ENCODE results near the gene ZNF335.

ZNF335 gene

GRCh38 chr20:45965169-45966002, 6.6 kb downstream of the ZNF335 start:
- Mint-ChIP-seq H3K27me3 (ENCODE audit: low read depth, poor library complexity) (no peaks in the 10 kb centered on the region), H3K4me1 (peaks cover 11% of the 10 kb centered on the region), H3K9me3 (no peaks in the 10 kb centered on the region), H3K4me3 (no peak overlapping the region), H3K36me3 (ENCODE audit: low read depth) (peaks cover 22% of the 10 kb centered on the region), H3K27ac (no peak overlapping the region)
- no peak for DNase-seq
- no peak for TF ChIP-seq CTCF (IDR thresholded peaks at IDR 0.05)

DNA sequence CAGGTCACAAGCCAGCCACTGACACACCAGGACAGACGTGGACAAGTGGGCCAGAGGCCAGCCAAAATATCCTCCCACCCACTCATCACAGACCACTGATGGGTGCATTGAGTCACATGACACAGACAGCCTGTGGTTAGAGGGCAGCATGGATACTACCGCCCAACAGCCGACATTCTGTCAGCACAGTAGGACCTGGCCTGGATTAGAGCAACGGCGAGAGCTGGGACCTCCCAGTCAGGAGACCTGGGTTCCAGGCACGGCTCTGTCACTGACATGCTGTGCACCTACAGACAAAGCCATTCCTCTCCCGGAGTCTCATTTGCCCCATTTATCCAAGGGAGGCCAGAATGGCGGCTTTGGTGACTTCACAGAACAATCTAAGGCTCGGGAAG, 8.0 kb downstream of the ZNF335 start:
- Mint-ChIP-seq H3K4me1 (no peaks in the 10 kb centered on the region), H3K9me3 (no peaks in the 10 kb centered on the region)

GRCh38 chr20:45963059-45964005, 8.7 kb downstream of the ZNF335 start:
- peak; percentile 25 for TF ChIP-seq CTCF (IDR thresholded peaks at IDR 0.05)
- Mint-ChIP-seq H3K36me3 (ENCODE audit: low read depth) (peaks cover 43% of the 10 kb centered on the region), H3K9me3 (no peaks in the 10 kb centered on the region), H3K27ac (no peak overlapping the region), H3K4me1 (no peaks in the 10 kb centered on the region), H3K4me3 (no peak overlapping the region), H3K27me3 (ENCODE audit: low read depth, poor library complexity) (no peaks in the 10 kb centered on the region)
- DNase-seq, result no peak

More for the DNA sequence above, 8.0 kb downstream of the ZNF335 start:
- DNase-seq, result no peak
- Mint-ChIP-seq H3K36me3 (ENCODE audit: low read depth) (peaks cover 36% of the 10 kb centered on the region), H3K27me3 (ENCODE audit: low read depth, poor library complexity) (no peaks in the 10 kb centered on the region), H3K27ac (no peak overlapping the region), H3K4me3 (no peak overlapping the region)
- no peak for TF ChIP-seq CTCF (IDR thresholded peaks at IDR 0.05)

GRCh38 chr20:45962031-45962755, 9.8 kb downstream of the ZNF335 start:
- no peak for DNase-seq
- Mint-ChIP-seq H3K4me1 (no peaks in the 10 kb centered on the region), H3K27me3 (ENCODE audit: low read depth, poor library complexity) (no peaks in the 10 kb centered on the region), H3K27ac (no peak overlapping the region), H3K4me3 (no peak overlapping the region), H3K36me3 (ENCODE audit: low read depth) (peaks cover 42% of the 10 kb centered on the region), H3K9me3 (no peaks in the 10 kb centered on the region)
- no peak for TF ChIP-seq CTCF (IDR thresholded peaks at IDR 0.05)

DNA sequence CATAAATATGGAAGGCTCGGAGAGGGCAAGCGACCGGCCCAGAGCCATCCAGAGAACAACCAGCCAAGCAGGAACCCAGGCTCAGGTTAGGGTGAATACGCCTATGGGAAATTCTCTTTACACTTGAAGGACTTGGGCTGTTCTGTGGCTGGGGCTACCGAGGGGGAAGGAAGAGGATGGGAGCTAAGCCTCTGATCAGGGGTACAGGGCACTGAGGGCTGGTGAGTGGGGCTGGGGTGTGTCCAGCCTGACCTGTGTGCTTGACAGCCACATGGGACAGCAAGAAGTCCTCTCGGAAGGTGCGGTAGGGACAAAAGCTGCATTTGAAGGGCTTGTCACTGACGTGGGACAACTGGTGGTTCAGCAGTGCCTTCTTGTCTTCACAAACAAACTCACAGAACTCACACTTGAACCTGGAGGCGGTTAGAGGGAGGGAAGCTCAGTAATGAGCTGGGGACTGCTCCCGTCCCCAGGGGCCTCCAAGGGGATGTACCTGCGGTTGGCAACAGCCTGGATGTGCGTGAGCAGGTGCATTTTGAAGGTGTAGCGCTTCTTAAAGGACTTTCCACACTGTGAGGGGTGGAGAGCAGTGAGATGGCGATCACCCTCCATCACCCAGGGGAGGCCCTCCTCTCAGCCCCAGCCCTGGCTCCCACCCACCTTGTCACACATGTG, 11.9 kb downstream of the ZNF335 start:
- no peaks in the 10 kb centered on the region for H3K4me1 Mint-ChIP-seq
- H3K36me3 Mint-ChIP-seq (ENCODE audit: low read depth), result peaks cover 45% of the 10 kb centered on the region
- no peak overlapping the region for H3K4me3 Mint-ChIP-seq
- no peak overlapping the region for H3K27ac Mint-ChIP-seq
- H3K9me3 Mint-ChIP-seq, result no peaks in the 10 kb centered on the region
- no peak for TF ChIP-seq CTCF (IDR thresholded peaks at IDR 0.05)
- no peaks in the 10 kb centered on the region for H3K27me3 Mint-ChIP-seq (ENCODE audit: low read depth, poor library complexity)
- no peak for DNase-seq
